Adrenal gland (tissue), 5 donors: ENCODE results near the gene LHFPL4.

ENCODE experiments used
- POLR2A ChIP-seq, 2 donors: fragments of 450-650 bp; IDR thresholded peaks; one replicate each; pipeline ENCODE4 v1.6.1; 2017; ENCODE audit warnings: antibody characterized with exemption in 2 of 2, mild to moderate bottlenecking in 2 of 2, moderate library complexity in 1 of 2
- TF ChIP-seq, protein P1 (sequence below), 6 experiments: fragments of 450-650 bp in 4 of 6; fragments of 200-600 bp in 2 of 6; sonication (generic) in 1 of 6; IDR thresholded peaks; 1 replicate in 5 of 6; 2 replicates in 1 of 6; pipeline versions ENCODE4 v1.5.1 to v1.8.0; 2016 to 2021; ENCODE audit warnings: antibody characterized with exemption in 6 of 6, mild to moderate bottlenecking in 2 of 6, moderate library complexity in 1 of 6
- donor health status: DM: no; HTN: no; CAD: no.

DNA sequence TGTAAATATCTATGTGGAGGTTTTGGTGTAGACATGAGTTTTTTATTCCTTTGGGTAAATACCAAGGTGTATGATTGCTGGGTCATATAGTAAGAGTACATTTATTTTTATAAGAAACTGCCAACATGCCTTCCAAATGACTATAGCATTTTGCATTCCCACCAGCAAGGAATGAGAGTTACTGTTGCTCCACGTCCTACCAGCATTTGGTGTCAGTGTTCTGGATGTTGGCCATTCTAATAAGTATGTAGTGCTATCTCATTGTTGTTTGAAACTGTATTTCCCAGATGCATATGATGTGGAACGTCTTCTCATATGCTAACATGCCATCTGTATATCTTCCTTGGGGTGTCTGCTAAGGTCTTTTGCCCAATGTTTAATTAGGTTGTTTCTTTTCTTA, 38.7 kb downstream of the LHFPL4 start:
- TF ChIP-seq POLR2A (IDR thresholded peaks at IDR 0.05): no peak
- TF ChIP-seq, protein P1, sequence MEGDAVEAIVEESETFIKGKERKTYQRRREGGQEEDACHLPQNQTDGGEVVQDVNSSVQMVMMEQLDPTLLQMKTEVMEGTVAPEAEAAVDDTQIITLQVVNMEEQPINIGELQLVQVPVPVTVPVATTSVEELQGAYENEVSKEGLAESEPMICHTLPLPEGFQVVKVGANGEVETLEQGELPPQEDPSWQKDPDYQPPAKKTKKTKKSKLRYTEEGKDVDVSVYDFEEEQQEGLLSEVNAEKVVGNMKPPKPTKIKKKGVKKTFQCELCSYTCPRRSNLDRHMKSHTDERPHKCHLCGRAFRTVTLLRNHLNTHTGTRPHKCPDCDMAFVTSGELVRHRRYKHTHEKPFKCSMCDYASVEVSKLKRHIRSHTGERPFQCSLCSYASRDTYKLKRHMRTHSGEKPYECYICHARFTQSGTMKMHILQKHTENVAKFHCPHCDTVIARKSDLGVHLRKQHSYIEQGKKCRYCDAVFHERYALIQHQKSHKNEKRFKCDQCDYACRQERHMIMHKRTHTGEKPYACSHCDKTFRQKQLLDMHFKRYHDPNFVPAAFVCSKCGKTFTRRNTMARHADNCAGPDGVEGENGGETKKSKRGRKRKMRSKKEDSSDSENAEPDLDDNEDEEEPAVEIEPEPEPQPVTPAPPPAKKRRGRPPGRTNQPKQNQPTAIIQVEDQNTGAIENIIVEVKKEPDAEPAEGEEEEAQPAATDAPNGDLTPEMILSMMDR (IDR thresholded peaks at IDR 0.05): no peak
